GM18520 (cell line): ENCODE results near the gene CEP164.

Experiments
- ATAC-seq: cut with Tn5 transposase; IDR thresholded peaks from one replicate; pipeline ENCODE4 v1.9.1; 2021; ENCODE audit not compliant: unreplicated experiment

CEP164 gene

GRCh38 chr11:117327567-117328374, at the start of gene CEP164:
Gene CEP164, plus strand, starts transcription at chr11:117327854. Its CDS starts 10,733 bp downstream, at chr11:117338587.
- peak; percentile 97 for ATAC-seq

- ATAC-seq: no peak
Measured at GRCh38 chr11:117278347-117278746, 49.3 kb upstream of the CEP164 start.

- no peak for ATAC-seq
Measured at GRCh38 chr11:117279711-117280376, 47.8 kb upstream of the CEP164 start.

GRCh38 chr11:117281159-117281558, 46.5 kb upstream of the CEP164 start:
- ATAC-seq: no peak

GRCh38 chr11:117281869-117282268, 45.8 kb upstream of the CEP164 start:
- ATAC-seq: no peak

- no peak for ATAC-seq
Measured at GRCh38 chr11:117282956-117283355, 44.7 kb upstream of the CEP164 start.

- no peak for ATAC-seq
Measured at GRCh38 chr11:117284053-117284452, 43.6 kb upstream of the CEP164 start.

- ATAC-seq: no peak
Measured at GRCh38 chr11:117286588-117286987, 41.1 kb upstream of the CEP164 start.

- ATAC-seq: no peak
Measured at GRCh38 chr11:117287668-117288067, 40.0 kb upstream of the CEP164 start.

GRCh38 chr11:117289795-117290194, 37.9 kb upstream of the CEP164 start:
- ATAC-seq: no peak

GRCh38 chr11:117290809-117291396, 36.8 kb upstream of the CEP164 start, which contains the start of gene BACE1-AS:
Gene BACE1-AS, plus strand, starts transcription at chr11:117291346.
- ATAC-seq: no peak

GRCh38 chr11:117292616-117293015, 35.0 kb upstream of the CEP164 start:
- no peak for ATAC-seq

- ATAC-seq: no peak
Measured at GRCh38 chr11:117295438-117296137, 32.1 kb upstream of the CEP164 start.

GRCh38 chr11:117296881-117297280, 30.8 kb upstream of the CEP164 start:
- ATAC-seq: no peak

- ATAC-seq: no peak
Measured at GRCh38 chr11:117298195-117298594, 29.5 kb upstream of the CEP164 start.

GRCh38 chr11:117299351-117300282, 28.0 kb upstream of the CEP164 start:
- no peak for ATAC-seq

GRCh38 chr11:117300283-117300663, 27.4 kb upstream of the CEP164 start:
- ATAC-seq: no peak

GRCh38 chr11:117300773-117301172, 26.9 kb upstream of the CEP164 start:
- ATAC-seq: no peak

- ATAC-seq: no peak
Measured at GRCh38 chr11:117302228-117302627, 25.4 kb upstream of the CEP164 start.

GRCh38 chr11:117303101-117303500, 24.6 kb upstream of the CEP164 start:
- ATAC-seq: no peak
